ENCODE measurements around the gene MAGEA3.

- TF ChIP-seq ARNT (IDR thresholded peaks at IDR 0.05) (no peak), ZNF384 (IDR thresholded peaks at IDR 0.05) (no peak), BHLHE40 (IDR thresholded peaks at IDR 0.05; ENCODE audit: borderline replicate concordance) (no peak), ELF4 (IDR thresholded peaks at IDR 0.05) (no peak), NFRKB (IDR thresholded peaks at IDR 0.05) (no peak), FOXA1 (IDR thresholded peaks at IDR 0.05) (no peak), FOXK2 (IDR thresholded peaks at IDR 0.05) (no peak)
Measured at GRCh38 chrX:152652060-152652459, 46.5 kb upstream of the MAGEA3 start.

All from HEK293T (cell line).